Smooth muscle cell (in vitro differentiated cells): ENCODE data around the gene PDS5A. TPM values are rescaled to one million over a fixed set of nuclear protein-coding genes. Genes with fewer than 3 reads are reported as not detected.
"Not testable (repeated sequence)": the region's sequence is repeated elsewhere in the genome, so short reads cannot be mapped to it uniquely, and the experiment has no call there.

Experiments used
- DNase-seq: peaks from one replicate; lab custom pipeline; 2025; ENCODE audit not compliant: unreplicated experiment; lab: John Stamatoyannopoulos, UW
- H2AFZ ChIP-seq: fragments of 200-600 bp; sonication (generic); 2 replicates; pipeline ENCODE4 v1.6.0; 2016; ENCODE audit warnings: antibody characterized with exemption, low read depth, mild to moderate bottlenecking
- H3F3A ChIP-seq: fragments of 200-600 bp; sonication (generic); 2 replicates; pipeline ENCODE4 v1.6.0; 2017; ENCODE audit warnings: antibody characterized with exemption, low read depth
- H3K27ac ChIP-seq: fragments of 200-600 bp; sonication (generic); 2 replicates; pipeline ENCODE4 v1.5.1; 2016; ENCODE audit warnings: low read depth, mild to moderate bottlenecking
- H3K27me3 ChIP-seq: fragments of 200-600 bp; sonication (generic); 2 replicates; pipeline ENCODE4 v1.6.1; 2016; ENCODE audit warnings: low read depth, mild to moderate bottlenecking
- H3K36me3 ChIP-seq: fragments of 200-600 bp; sonication (generic); 2 replicates; pipeline ENCODE4 v1.5.1; 2016; ENCODE audit warnings: low read depth
- H3K4me1 ChIP-seq: fragments of 200-600 bp; sonication (generic); 2 replicates; pipeline ENCODE4 v1.5.1; 2016; ENCODE audit warnings: low read depth
- H3K4me2 ChIP-seq: fragments of 200-600 bp; sonication (generic); 2 replicates; pipeline ENCODE4 v1.6.0; 2016; ENCODE audit warnings: mild to moderate bottlenecking
- H3K4me3 ChIP-seq: fragments of 200-600 bp; sonication (generic); 2 replicates; pipeline ENCODE4 v1.5.1; 2016; ENCODE audit warnings: mild to moderate bottlenecking
- H3K79me2 ChIP-seq: fragments of 200-600 bp; sonication (generic); 2 replicates; pipeline ENCODE4 v1.6.0; 2016; ENCODE audit warnings: low read depth, mild to moderate bottlenecking
- H3K9ac ChIP-seq: fragments of 200-600 bp; sonication (generic); 2 replicates; pipeline ENCODE4 v1.6.0; 2016; ENCODE audit warnings: low read depth
- H3K9me3 ChIP-seq: fragments of 200-600 bp; sonication (generic); replicated peaks from 2 replicates; pipeline ENCODE4 v1.5.1; 2016; ENCODE audit warnings: low read depth
- H4K20me1 ChIP-seq: fragments of 200-600 bp; sonication (generic); 2 replicates; pipeline ENCODE4 v1.6.0; 2016; ENCODE audit warnings: low read depth
- CTCF ChIP-seq: fragments of 200-600 bp; sonication (generic); IDR thresholded peaks from 2 replicates; pipeline ENCODE4 v1.5.1; 2017; ENCODE audit warnings: borderline replicate concordance, mild to moderate bottlenecking, antibody characterized with exemption; ENCODE audit not compliant: insufficient read depth, poor library complexity, severe bottlenecking
- WGBS: methylation state at CpG from one replicate; pipeline ENCODE4 v1.1.7; 2016; ENCODE audit warnings: low lambda C conversion rate; 5-methylcytosine and 5-hydroxymethylcytosine counted together
- polyA plus RNA-seq: library from polyadenylated mRNA; unstranded; fragments of >200 nt; fragmentation: Nextera tagmentation; extraction: Ambion mirVana; gene quantifications from 2 replicates; pipeline ENCODE4 v1.2.1, GENCODE V29; 2016
- total RNA-seq: library from RNA; depleted of rRNA; stranded (reverse); fragments of >200 nt; gene quantifications from 2 replicates; pipeline ENCODE4 v1.2.3, GENCODE V29; 2014

PDS5A gene
- total and polyA plus RNA-seq, 2 experiments from 2014 or later = 19.4 to 61.3 TPM

- H3K4me3 ChIP-seq = no peak overlapping the region
- no peak for TF ChIP-seq CTCF
- H3F3A ChIP-seq = no peaks in the 10 kb centered on the region
- H3K27ac ChIP-seq = no peak overlapping the region
- H3K9me3 ChIP-seq = no peaks in the 10 kb centered on the region
- H3K79me2 ChIP-seq = no peaks in the 10 kb centered on the region
- H3K9ac ChIP-seq = no peak overlapping the region
- H3K36me3 ChIP-seq = no peaks in the 10 kb centered on the region
- no peaks in the 10 kb centered on the region for H3K4me1 ChIP-seq
- 92% methylated on average over 3 of the region's 3 CpGs for WGBS
- H3K27me3 ChIP-seq = no peaks in the 10 kb centered on the region
- no peak overlapping the region for H2AFZ ChIP-seq
- no peak for DNase-seq
- H4K20me1 ChIP-seq = no peaks in the 10 kb centered on the region
- H3K4me2 ChIP-seq = no peak overlapping the region
Measured at GRCh38 chr4:39792529-39792928, 185.2 kb downstream of the PDS5A start.

GRCh38 chr4:39792128-39792527 is 185.6 kb downstream of the PDS5A start:
- Histone ChIP-seq H3K79me2 (no peaks in the 10 kb centered on the region), H3K27ac (no peak overlapping the region), H4K20me1 (no peaks in the 10 kb centered on the region), H2AFZ (no peak overlapping the region), H3K27me3 (no peaks in the 10 kb centered on the region), H3K36me3 (no peaks in the 10 kb centered on the region), H3K4me1 (no peaks in the 10 kb centered on the region), H3K4me2 (no peak overlapping the region), H3K9me3 (no peaks in the 10 kb centered on the region), H3F3A (no peaks in the 10 kb centered on the region), H3K4me3 (no peak overlapping the region), H3K9ac (no peak overlapping the region)
- no peak for DNase-seq
- 93% methylated on average over 5 of the region's 5 CpGs for WGBS
- TF ChIP-seq CTCF = no peak

GRCh38 chr4:39786838-39787237 is 190.9 kb downstream of the PDS5A start:
- Histone ChIP-seq H3K79me2 (no peaks in the 10 kb centered on the region), H3F3A (no peaks in the 10 kb centered on the region), H3K27ac (no peak overlapping the region), H3K4me3 (no peak overlapping the region), H3K4me2 (no peak overlapping the region), H3K9me3 (no peaks in the 10 kb centered on the region), H2AFZ (no peak overlapping the region), H3K4me1 (no peaks in the 10 kb centered on the region), H3K27me3 (no peaks in the 10 kb centered on the region), H3K9ac (no peak overlapping the region), H3K36me3 (no peaks in the 10 kb centered on the region), H4K20me1 (no peaks in the 10 kb centered on the region)
- 93% methylated on average over 4 of the region's 4 CpGs for WGBS
- no peak for DNase-seq
- TF ChIP-seq CTCF = no peak

GRCh38 chr4:39785083-39785482 is 192.6 kb downstream of the PDS5A start:
- no peak overlapping the region for H3K4me3 ChIP-seq
- no peaks in the 10 kb centered on the region for H3K4me1 ChIP-seq
- no peaks in the 10 kb centered on the region for H4K20me1 ChIP-seq
- H3K36me3 ChIP-seq = no peaks in the 10 kb centered on the region
- 52% methylated on average over 1 of the region's 1 CpG for WGBS
- no peaks in the 10 kb centered on the region for H3K27me3 ChIP-seq
- H3K9ac ChIP-seq = no peak overlapping the region
- H3K27ac ChIP-seq = no peak overlapping the region
- no peaks in the 10 kb centered on the region for H3F3A ChIP-seq
- H3K9me3 ChIP-seq = no peaks in the 10 kb centered on the region
- DNase-seq = no peak
- H3K79me2 ChIP-seq = no peaks in the 10 kb centered on the region
- H2AFZ ChIP-seq = no peak overlapping the region
- TF ChIP-seq CTCF = no peak
- H3K4me2 ChIP-seq = no peak overlapping the region

GRCh38 chr4:39781988-39782387 is 195.7 kb downstream of the PDS5A start:
- H3K9me3 ChIP-seq, DNase-seq, H3K4me2 ChIP-seq, H3K27me3 ChIP-seq, H3K27ac ChIP-seq, H3K79me2 ChIP-seq, H3F3A ChIP-seq, H4K20me1 ChIP-seq, H3K4me1 ChIP-seq, H2AFZ ChIP-seq, H3K36me3 ChIP-seq, H3K9ac ChIP-seq, H3K4me3 ChIP-seq: not testable (repeated sequence)
- 90% methylated on average over 2 of the region's 2 CpGs for WGBS
